ENCODE results near the gene CNIH2.
A peak's percentile ranks its signal among the peaks of the same experiment; 100 is the strongest.

GRCh38 chr11:66282468-66283455, 4.8 kb downstream of the CNIH2 start:
- TF ChIP-seq PHF8 (conservative IDR thresholded peaks at IDR 0.05; ENCODE audit: low read depth, low read length): no peak
- peak; percentile 69 for TF ChIP-seq CREB1 (IDR thresholded peaks at IDR 0.05)
- TF ChIP-seq POLR2AphosphoS5 (IDR thresholded peaks at IDR 0.05; ENCODE audit: low read depth, low read length): no peak; the same call in none of the 2 replicates
- TF ChIP-seq EGR1 (IDR thresholded peaks at IDR 0.05; ENCODE audit: borderline replicate concordance, low read depth, low read length): no peak
- no peak for TF ChIP-seq SP2 (IDR thresholded peaks at IDR 0.05; ENCODE audit: low read length)
- peak; percentile 91 to 95 (median 95) for TF ChIP-seq CTCF (IDR thresholded peaks at IDR 0.05; ENCODE audit: control extremely low read depth in 1 of 3, insufficient read depth in 1 of 3, low read depth in 1 of 3, low read length in 3 of 3)
- TF ChIP-seq JUN (IDR thresholded peaks at IDR 0.05; ENCODE audit: low read depth, low read length): no peak

Measured in H1 (cell line).